Measurements from ENCODE around the gene LMO4. TPM values are rescaled to one million over a fixed set of nuclear protein-coding genes. Genes with fewer than 3 reads are reported as not detected.

The LMO4 gene
- total RNA-seq, 1 donor from 2014 or later = 17.7 TPM

DNA sequence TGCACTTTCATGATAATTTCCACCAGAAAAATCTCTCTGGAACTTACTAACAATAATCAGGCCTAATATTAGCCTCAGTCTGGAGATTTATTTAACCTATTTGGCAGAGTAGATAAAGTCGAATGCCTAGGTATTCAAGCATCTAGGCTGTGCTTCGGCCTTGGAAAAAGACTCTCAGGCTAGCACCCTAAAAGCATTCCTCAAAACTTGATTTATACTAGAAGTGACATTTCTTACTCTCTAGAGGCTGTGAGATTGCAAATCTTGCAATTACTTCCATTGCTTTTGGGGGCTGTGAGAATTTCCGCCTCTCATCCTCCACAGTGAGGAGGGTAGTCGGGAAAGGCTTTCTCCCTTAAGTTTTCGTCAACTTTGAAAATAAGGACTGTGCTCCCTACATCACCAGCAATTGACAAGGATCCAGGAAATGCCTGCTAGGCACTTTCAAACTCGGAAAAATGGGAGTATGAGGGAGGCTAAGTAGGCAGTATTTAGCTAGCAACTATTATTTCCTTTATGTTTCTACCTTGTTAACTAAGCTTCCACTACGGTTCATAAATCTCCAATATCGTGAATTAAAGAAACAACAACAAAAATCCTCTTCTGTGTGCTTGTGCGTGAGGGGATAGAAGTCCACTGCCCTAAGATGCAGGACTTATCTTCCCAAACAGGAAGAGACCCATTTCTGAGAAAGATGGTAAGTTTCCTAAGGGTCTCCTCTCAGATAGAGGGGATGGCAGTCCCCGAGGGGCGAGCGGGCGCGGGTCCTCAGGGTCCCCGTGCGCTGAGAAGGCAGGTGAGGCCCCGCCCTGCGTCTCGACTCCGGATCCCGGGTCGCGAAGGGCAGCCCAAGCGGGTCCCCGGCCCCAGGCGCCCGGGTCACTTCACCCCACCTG, 1.1 kb upstream of the LMO4 start:
- DNase-seq (ENCODE audit: low spot score) = no peak

GRCh38 chr1:87329051-87329525, 408 bp downstream of the LMO4 start:
- peak; percentile 76 for DNase-seq (ENCODE audit: low spot score)
- peak; percentile 44 for ATAC-seq

More for the DNA sequence above, 1.1 kb upstream of the LMO4 start:
- ATAC-seq = no peak

- DNase-seq (ENCODE audit: low spot score) (no peak), ATAC-seq (no peak)
These were observed 911 bp downstream of the LMO4 start for GRCh38 chr1:87329526-87330056.

DNA sequence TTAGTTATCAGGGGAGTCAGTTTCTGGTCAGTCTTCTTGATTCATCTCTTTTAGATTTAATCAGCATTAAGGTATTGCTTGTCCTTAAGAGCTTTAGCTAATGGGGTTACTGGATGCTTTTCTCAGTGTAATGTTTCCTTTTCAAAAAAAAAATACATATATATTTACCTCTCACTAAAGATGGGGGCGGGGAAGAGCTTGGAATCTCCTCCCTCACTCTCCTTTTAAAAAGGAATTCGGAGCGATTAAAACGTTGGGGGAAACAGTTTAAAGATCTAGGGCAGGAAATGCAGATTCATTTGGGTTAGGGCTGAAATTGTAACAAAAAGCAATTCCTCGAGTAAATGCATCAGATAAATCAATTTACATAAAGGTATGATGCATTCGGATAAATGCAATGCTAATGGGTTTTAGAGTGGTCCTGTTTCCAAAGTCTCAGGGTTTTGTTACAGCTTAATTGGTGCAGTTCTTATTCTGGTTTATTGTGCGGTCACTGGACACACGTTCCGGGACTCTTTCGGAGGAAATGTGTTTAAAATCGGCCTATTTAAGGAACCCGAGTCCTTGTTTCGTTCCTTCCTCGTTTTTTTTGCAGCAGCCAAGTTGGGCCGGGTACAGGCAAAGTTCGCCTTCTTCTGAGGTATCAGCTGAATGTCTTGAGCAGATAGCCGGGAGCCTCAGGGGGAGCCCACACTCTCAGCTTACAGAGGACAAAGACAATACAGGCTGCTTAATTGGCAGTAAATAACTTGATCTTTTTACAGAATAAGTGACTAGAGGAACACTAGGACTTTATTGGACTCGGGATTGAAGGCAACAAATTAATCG, 1.6 kb downstream of the LMO4 start:
- ATAC-seq = no peak
- no peak for DNase-seq (ENCODE audit: low spot score)

DNA sequence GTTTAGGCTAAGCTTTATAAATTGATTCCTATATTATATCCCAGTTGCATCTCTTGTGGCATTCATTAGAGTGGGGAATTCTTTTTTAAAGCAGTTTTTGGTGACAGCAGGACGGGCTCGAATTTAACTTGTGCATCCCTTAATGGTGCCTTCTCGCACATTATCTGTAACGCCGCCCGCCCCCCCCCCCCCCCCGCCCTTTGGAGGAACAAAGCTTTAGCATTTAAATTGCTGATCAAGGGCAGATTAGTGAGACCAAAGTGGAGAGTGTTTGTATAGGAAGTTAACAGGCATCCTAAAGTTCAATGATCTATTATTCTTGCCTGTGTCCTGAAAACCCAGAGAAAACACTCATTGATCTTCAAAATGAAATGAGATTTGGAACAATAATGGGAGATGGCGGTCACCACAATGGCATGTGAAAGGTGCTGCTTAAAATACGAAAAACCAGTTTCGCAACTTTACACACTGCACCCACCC, 2.2 kb downstream of the LMO4 start:
- ATAC-seq = no peak
- DNase-seq (ENCODE audit: low spot score) = no peak

DNA sequence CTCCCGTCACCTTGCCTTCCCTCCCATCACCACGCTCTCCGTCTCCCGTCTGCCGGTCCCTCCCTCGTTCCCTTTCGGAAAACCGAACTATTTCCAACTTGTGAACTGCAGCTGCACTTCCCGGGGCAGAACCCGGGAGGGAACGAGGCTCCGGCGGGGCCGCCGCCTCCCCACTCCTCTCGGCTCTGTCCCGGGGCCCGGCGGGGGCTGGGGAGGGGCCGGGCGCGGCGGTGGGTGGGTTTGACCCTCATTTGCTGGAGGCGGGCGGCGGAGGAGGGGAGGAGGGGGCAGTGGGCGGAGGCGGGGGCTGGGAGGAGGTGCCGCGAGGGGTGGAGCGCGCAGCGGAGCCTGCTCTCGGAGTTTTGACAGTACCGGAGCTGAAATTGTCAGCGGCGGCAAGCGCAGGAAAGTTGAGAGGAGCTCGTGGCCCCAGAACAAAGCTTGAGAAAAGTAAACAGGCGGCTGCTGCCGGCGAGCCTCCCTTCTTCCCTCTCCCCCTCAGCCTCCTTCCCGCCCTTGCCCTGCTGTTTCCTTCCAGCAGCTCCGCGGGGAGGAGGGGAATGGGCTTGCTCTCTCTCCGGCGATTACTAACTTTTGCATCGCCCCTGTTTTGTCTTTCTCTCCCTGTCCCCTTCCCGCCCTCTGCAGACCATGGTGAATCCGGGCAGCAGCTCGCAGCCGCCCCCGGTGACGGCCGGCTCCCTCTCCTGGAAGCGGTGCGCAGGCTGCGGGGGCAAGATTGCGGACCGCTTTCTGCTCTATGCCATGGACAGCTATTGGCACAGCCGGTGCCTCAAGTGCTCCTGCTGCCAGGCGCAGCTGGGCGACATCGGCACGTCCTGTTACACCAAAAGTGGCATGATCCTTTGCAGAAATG, 2.9 kb downstream of the LMO4 start:
- DNase-seq (ENCODE audit: low spot score) (peak; percentile 85), ATAC-seq (peak; percentile 60)

GRCh38 chr1:87333692-87334347, 5.1 kb downstream of the LMO4 start:
- ATAC-seq = no peak
- DNase-seq (ENCODE audit: low spot score) = no peak

DNA sequence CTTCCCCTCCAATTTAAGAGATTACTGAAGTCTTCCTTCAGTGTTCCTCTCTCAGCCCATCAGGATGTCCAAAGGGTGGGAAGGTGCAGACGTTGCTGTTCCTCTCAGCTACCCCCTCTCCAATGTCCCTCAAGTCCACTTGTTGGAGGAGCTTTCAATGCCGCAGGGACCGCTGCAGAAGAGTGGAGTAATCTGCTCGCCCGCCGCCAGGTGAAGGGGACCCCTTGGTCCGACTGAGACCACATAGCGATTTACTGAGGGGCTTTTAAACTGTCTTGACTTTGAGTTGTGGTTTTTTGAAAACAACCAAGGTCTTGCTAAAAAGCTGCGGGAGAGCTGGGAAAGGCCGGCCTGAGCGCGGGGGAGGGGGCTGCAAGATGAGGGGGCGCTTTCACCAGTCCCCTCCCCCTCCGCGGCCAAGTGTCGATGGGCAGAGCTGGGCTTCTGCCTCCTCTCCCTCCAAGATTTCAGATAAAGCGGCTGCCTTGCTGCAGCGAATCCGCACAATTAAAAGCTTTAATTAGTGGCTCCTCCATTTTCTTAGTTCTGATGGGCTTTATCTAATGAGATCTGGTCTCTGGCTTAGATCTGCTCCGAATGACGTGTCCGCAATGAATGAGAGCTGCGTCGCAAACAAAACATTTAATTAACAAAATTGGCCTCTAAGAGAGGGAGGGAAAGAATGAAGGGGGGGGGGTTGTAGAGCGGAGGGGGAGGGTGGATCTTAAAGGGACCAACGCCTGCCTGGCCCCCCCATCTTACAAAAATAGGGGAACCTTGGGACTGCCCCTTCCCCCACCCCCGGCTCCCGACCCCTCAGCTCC, 5.9 kb downstream of the LMO4 start:
- DNase-seq (ENCODE audit: low spot score) (no peak), ATAC-seq (peak; percentile 9)

DNA sequence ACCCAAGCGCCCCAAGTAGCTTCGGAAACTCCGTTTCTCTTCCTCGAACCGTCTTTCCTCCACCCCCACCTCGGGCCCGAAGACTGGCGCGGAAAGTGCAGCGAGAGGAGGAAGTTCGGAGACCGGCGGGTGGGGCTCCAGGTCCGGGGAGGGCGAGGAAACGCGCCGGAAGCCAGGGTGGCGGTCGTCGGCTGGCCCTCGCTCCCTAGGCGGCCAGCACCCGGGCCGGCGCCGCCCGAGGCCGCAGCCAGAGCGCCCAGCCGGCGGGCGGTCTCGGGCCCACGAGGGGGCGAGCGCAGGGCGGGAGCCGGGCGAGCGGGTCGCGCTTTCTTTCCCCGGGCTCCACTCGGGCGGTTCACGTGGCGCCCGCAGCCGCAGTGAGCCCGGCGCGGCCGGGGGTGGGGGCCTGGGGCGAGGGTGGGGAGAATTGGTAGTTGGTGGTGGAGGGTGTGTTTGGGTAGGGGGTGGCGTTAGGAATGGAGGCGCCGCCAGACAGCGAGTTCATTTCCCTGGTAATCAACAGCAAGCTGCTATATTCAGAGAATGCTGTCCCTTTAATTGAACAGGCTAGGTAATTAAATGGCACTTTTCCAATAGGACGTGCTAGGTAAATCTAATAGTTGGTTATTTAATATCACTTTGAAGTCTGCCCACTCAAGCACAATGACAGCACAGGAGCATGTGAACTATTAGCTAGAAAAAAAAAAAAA, 6.7 kb downstream of the LMO4 start:
- peak; percentile 69 for ATAC-seq

DNA sequence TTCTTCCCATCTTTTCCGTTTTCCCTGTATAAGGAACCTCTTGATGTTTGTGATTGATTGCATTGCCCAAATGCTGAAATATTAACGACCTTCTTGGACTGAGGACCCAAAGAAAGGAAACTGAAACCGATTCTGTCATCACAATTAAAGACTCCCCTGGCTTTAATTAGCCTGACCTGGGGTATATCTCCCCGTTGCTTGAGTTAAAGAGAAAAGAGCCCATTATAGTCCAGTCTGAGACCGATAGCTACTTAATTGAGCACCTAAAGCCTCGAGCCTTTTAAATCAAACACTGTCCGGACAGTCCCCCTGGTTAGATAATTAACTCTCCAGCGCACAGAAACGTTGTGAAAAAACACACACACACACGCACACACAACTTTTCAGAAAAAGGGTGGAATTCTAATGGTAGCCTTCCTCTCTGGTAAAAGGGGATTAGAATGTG, 8.0 kb downstream of the LMO4 start:
- DNase-seq (ENCODE audit: low spot score) = no peak
- ATAC-seq = peak; percentile 5

More for the DNA sequence above, 6.7 kb downstream of the LMO4 start:
- peak; percentile 74 for DNase-seq (ENCODE audit: low spot score)

DNA sequence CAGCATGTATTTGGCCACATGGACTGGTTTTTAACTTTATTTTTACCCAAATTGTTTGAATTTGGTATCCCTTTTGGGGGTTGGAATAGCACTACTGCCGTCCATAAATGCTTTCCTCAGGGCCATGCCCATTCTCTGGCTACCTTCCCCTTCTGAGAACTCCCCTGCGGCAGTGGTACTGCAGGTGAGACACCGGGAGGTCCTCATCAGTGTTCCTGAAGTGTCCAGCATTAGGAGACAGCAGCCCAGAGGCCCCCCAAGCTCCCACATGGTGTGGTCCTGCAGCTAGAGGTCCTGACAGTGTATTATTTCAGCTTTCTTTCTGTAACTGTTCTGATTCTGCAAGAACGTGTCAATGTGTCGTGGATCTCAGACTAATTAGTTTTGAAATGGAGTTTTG, 8.9 kb downstream of the LMO4 start:
- no peak for DNase-seq (ENCODE audit: low spot score)
- no peak for ATAC-seq

- no peak for ATAC-seq
- no peak for DNase-seq (ENCODE audit: low spot score)
These were observed 9.9 kb downstream of the LMO4 start for GRCh38 chr1:87338566-87338965.

GRCh38 chr1:87344231-87344630, 15.6 kb downstream of the LMO4 start:
- DNase-seq (ENCODE audit: low spot score) (no peak), ATAC-seq (no peak)

DNA sequence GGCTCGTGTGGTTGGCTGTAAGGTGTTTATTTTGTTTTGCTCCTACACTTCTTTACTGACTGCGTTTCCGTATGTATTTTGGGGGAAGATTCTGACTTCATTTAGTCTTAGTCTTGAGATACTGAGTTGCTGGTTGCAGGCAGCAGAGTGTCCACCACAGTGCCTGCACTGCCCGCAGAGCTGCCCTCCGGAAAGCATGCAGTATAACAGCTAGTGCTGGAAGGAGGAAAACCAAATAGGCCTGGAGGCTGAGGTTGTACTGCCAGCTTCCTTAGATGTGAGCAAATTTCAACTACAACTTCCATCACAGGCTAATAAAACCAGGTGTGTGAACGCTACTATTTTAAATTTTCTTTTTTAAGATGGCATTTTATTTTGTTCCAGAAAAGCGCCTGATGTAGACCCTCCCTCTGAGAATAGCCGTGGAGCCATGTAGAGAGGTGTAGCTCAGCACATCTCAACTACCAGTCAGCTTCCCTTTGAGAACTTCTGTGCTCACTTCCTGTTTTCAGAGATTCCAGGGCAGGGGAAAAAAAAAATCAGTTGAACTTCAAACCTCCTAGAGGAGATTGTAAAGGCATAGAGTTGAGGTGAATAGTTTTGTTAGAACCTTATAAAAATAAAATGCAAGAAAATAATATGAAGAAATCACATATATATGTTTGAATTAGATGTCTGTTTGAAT, 17.6 kb downstream of the LMO4 start:
- DNase-seq (ENCODE audit: low spot score) (no peak), ATAC-seq (peak; percentile 23)

GRCh38 chr1:87348341-87349019, 19.8 kb downstream of the LMO4 start:
- no peak for ATAC-seq
- no peak for DNase-seq (ENCODE audit: low spot score)

DNA sequence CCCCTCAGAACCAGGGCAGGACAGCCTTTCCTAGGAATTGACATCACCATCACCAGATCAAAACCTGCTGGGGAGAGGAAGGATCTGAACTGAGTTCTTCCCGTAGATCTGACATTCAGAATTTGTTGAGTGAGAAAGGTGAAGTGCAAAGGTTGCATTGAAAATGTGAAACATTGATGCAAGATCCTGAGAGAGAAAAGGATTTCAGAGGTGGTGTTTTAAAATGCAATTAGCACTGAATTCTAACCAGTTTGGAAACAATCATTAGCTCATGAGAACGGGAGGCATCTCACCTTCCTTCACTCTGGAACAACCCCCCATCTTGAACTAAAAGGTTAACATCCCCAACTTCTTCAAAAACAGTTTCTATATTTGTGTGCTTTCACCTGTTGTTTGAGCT, 20.4 kb downstream of the LMO4 start:
- no peak for ATAC-seq
- DNase-seq (ENCODE audit: low spot score) = no peak

DNA sequence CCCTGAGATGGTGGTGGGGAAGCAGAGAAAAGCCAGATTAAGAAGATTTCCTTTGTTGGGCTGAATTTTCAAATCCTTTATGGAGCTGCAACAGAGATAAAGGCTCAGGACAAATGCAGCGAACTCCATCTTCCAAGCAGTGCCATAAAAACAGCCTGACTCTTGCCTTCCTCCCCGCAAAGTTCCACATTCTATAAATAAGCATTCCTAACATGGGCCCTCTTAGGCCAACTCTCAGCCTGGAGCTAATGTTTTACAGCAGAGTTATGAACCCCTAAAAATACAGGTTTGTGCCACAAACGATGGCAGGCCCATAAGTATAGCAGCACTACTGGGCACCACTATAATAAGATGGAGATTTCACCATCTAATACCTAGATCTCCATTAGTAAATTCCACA, 27.2 kb downstream of the LMO4 start:
- DNase-seq (ENCODE audit: low spot score) = no peak
- no peak for ATAC-seq
